A673 (cell line): ENCODE results near the gene BET1. TPM values are rescaled to one million over a fixed set of nuclear protein-coding genes. Genes with fewer than 3 reads are reported as not detected.

Source experiments
- BruUV-seq: library from RNA; stranded (reverse); fragments of 400-500 nt; replicated peaks from 2 replicates; lab custom pipeline; 2021; lab: Mats Ljungman, UMichigan
- CTCF ChIA-PET: fragments of 300-600 bp; sonication (Branson Sonifier 250); formaldehyde crosslinking; loops from one replicate; lab custom pipeline; 2022; ENCODE audit warnings: antibody characterized with exemption; lab: Charles Lee
- POLR2A ChIA-PET: fragments of 300-600 bp; sonication (Branson Sonifier 250); formaldehyde crosslinking; loops from one replicate; lab custom pipeline; 2022; ENCODE audit warnings: antibody characterized with exemption; ENCODE audit not compliant: low non-redundant PET; lab: Charles Lee
- DNase-seq: peaks from one replicate; pipeline ENCODE4 v3.0.0-alpha.2; 2015; ENCODE audit warnings: low spot score
- H3K27ac ChIP-seq: fragments of 200-600 bp; sonication (generic); 2 replicates; pipeline ENCODE4 v1.5.1; 2016; ENCODE audit warnings: mixed run types, low read depth, mild to moderate bottlenecking, mixed read lengths, antibody characterized with exemption, low read length; ENCODE audit not compliant: poor library complexity, severe bottlenecking
- H3K27me3 ChIP-seq: fragments of 200-600 bp; sonication (generic); replicated peaks from 2 replicates; pipeline ENCODE4 v1.6.1; 2017; ENCODE audit warnings: mixed run types, low read depth, mild to moderate bottlenecking, mixed read lengths, antibody characterized with exemption, low read length; ENCODE audit not compliant: insufficient read depth, poor library complexity
- H3K36me3 ChIP-seq: fragments of 200-600 bp; sonication (generic); 2 replicates; pipeline ENCODE4 v1.6.1; 2016; ENCODE audit warnings: mixed run types, mild to moderate bottlenecking, mixed read lengths, antibody characterized with exemption, low read length; ENCODE audit not compliant: insufficient read depth, poor library complexity, severe bottlenecking
- H3K4me1 ChIP-seq: fragments of 200-600 bp; sonication (generic); 2 replicates; pipeline ENCODE4 v1.6.1; 2017; ENCODE audit warnings: mixed run types, mild to moderate bottlenecking, mixed read lengths, antibody characterized with exemption, low read length; ENCODE audit not compliant: insufficient read depth, poor library complexity, severe bottlenecking
- H3K4me3 ChIP-seq: fragments of 200-600 bp; sonication (generic); 2 replicates; pipeline ENCODE4 v1.5.1; 2016; ENCODE audit warnings: low read depth, mixed run types, mild to moderate bottlenecking, mixed read lengths, low read length; ENCODE audit not compliant: poor library complexity, severe bottlenecking
- H3K9me3 ChIP-seq: fragments of 200-600 bp; sonication (generic); 2 replicates; pipeline ENCODE4 v1.6.1; 2016; ENCODE audit warnings: mixed run types, low read depth, mild to moderate bottlenecking, mixed read lengths, antibody characterized with exemption, low read length; ENCODE audit not compliant: poor library complexity, severe bottlenecking
- EZH2 ChIP-seq: fragments of 200-600 bp; sonication (generic); IDR thresholded peaks from 2 replicates; pipeline ENCODE4 v1.6.1; 2017; ENCODE audit warnings: borderline replicate concordance, low read depth, mild to moderate bottlenecking, mixed read lengths, antibody characterized with exemption, low read length; ENCODE audit not compliant: poor library complexity, severe bottlenecking
- intact Hi-C: fragments of 100-400 bp; cut with micrococcal nuclease; formaldehyde crosslinking; loops from one replicate; pipeline ENCODE4 v1.10.0; 2022; ENCODE audit not compliant: unreplicated experiment
- total RNA-seq: library from RNA; stranded (reverse); gene quantifications from 2 replicates; pipeline ENCODE4 v1.2.3, GENCODE V29; 2021
- TF ChIP-seq, protein P1 (sequence below): fragments of 300-800, 200-600 bp; sonication (generic); conservative IDR thresholded peaks from 2 replicates; pipeline ENCODE4 v1.5.1; 2017; ENCODE audit warnings: low read depth, mild to moderate bottlenecking, antibody characterized with exemption, low read length, moderate library complexity, mixed read lengths

BET1 gene
- total RNA-seq, 1 experiment from 2014 or later: 19.2 TPM

DNA sequence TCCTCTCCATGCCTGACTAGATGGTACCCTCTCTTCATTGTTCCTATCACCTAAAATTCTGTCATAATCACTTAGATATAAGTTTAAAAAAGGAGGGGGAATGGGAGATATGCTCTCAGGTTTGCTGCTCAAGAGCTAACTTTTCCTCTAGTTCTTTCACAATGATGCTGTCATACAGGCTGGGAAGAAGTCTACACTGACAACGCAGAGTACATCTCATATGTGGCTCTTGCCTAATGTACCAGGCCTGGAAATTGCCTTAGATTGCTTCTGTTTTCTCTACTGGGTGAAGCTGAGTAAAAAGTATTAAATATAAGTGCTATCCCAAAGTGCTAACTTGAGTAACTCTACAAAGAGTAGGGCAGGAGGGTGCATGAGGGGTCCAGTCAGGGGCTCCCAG, 43.8 kb upstream of the BET1 start:
- no peaks in the 10 kb centered on the region for H3K9me3 ChIP-seq
- intact Hi-C loops: no loop called here
- ChIA-PET CTCF (no interaction called here), POLR2A (no interaction called here)
- no TSS peak for BruUV-seq
- H3K4me3 ChIP-seq: no peak overlapping the region
- H3K27ac ChIP-seq: no peak overlapping the region
- DNase-seq: no peak
- TF ChIP-seq, protein P1, sequence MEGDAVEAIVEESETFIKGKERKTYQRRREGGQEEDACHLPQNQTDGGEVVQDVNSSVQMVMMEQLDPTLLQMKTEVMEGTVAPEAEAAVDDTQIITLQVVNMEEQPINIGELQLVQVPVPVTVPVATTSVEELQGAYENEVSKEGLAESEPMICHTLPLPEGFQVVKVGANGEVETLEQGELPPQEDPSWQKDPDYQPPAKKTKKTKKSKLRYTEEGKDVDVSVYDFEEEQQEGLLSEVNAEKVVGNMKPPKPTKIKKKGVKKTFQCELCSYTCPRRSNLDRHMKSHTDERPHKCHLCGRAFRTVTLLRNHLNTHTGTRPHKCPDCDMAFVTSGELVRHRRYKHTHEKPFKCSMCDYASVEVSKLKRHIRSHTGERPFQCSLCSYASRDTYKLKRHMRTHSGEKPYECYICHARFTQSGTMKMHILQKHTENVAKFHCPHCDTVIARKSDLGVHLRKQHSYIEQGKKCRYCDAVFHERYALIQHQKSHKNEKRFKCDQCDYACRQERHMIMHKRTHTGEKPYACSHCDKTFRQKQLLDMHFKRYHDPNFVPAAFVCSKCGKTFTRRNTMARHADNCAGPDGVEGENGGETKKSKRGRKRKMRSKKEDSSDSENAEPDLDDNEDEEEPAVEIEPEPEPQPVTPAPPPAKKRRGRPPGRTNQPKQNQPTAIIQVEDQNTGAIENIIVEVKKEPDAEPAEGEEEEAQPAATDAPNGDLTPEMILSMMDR: no peak
- TF ChIP-seq EZH2: no peak
- no peaks in the 10 kb centered on the region for H3K27me3 ChIP-seq
- no peaks in the 10 kb centered on the region for H3K4me1 ChIP-seq
- H3K36me3 ChIP-seq: no peaks in the 10 kb centered on the region

DNA sequence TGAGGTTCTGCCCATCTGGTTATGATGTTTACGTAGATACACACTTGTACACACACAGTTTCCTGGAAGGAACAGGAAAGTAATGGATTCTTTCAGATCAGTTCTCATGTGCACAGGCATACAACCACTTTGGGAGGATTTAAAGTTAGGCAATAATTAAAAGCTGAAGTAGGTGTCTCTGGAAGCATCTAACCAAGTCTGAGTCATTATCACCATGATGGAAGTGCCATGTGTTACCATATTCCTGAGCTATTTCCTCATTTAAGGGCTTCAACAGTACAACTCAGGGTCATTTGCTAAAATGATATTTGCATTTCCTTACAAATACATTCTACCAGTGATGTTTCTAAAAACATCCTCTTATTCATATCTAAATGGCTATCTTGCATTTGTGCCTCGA, 41.4 kb upstream of the BET1 start:
- intact Hi-C loops: no loop called here
- CTCF ChIA-PET: no interaction called here

DNA sequence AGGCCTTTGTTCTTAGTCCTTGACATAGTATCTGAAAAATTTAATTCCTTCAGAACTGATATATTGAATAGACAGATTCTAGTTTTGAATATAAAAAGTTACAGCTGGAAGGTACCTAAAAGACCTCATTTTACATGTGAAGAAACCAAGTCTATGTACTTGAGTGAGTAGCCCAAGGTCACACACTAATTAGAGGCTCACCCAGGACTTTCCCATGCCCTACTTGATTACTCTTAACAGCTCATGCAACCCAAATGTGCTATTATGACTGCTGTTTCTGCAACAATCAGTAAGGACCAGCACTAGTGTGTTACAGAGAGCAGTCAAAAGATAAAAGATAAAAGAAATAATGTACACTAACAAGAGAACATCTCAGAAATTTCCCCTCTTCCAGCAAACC, 40.7 kb upstream of the BET1 start:
- no peak for TF ChIP-seq EZH2
- TF ChIP-seq, protein P1: no peak
- ChIA-PET POLR2A (no interaction called here), CTCF (no interaction called here)
- Histone ChIP-seq H3K9me3 (no peaks in the 10 kb centered on the region), H3K36me3 (no peaks in the 10 kb centered on the region), H3K27ac (no peak overlapping the region), H3K4me1 (peaks cover 7% of the 10 kb centered on the region), H3K4me3 (no peak overlapping the region), H3K27me3 (no peaks in the 10 kb centered on the region)
- no TSS peak for BruUV-seq
- no peak for DNase-seq
- intact Hi-C loops: no loop called here

More for the DNA sequence above, 41.4 kb upstream of the BET1 start:
- Histone ChIP-seq H3K27me3 (no peaks in the 10 kb centered on the region), H3K9me3 (no peaks in the 10 kb centered on the region), H3K27ac (no peak overlapping the region), H3K4me3 (no peak overlapping the region), H3K4me1 (no peaks in the 10 kb centered on the region), H3K36me3 (no peaks in the 10 kb centered on the region)
- no TSS peak for BruUV-seq
- TF ChIP-seq EZH2: no peak
- POLR2A ChIA-PET: no interaction called here
- DNase-seq: no peak

DNA sequence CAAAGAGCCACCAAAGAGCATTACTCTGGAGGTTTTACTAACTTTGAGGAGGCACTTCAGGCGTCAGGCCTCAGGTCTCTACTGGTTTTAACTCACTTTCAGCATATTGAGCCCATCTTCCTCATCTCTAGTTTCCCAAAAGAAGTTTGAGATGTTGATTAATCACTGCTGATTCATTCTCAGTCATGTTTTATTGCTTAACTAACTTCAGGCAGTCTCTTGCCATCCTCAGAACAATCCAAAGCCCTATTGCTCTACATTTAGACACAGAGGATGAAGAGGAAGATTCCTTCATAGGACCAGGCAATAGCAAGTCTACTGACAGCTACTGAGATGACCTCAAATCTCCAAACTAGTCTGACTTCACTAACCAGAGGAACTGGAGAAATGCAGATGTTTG, 39.1 kb upstream of the BET1 start:
- BruUV-seq: no TSS peak
- intact Hi-C loops: no loop called here
- Histone ChIP-seq H3K27ac (no peak overlapping the region), H3K27me3 (no peaks in the 10 kb centered on the region), H3K4me3 (no peak overlapping the region), H3K36me3 (no peaks in the 10 kb centered on the region), H3K9me3 (no peaks in the 10 kb centered on the region), H3K4me1 (peaks cover 10% of the 10 kb centered on the region)
- TF ChIP-seq, protein P1: no peak
- no peak for TF ChIP-seq EZH2
- CTCF ChIA-PET: no interaction called here
- DNase-seq: no peak
- POLR2A ChIA-PET: no interaction called here
